Activated CD8-positive, alpha-beta memory T cell treated with anti-CD3 and anti-CD28 coated beads for 1 hour (primary cell): ENCODE results near the gene DAB1.

Experiments used
- DNase-seq, 2 donors: peaks; one replicate each; pipeline ENCODE4 v3.0.0-alpha.2; 2020; ENCODE audit warnings: low read depth in 1 of 2; ENCODE audit errors: extremely low read depth in 1 of 2

DAB1 gene

DNA sequence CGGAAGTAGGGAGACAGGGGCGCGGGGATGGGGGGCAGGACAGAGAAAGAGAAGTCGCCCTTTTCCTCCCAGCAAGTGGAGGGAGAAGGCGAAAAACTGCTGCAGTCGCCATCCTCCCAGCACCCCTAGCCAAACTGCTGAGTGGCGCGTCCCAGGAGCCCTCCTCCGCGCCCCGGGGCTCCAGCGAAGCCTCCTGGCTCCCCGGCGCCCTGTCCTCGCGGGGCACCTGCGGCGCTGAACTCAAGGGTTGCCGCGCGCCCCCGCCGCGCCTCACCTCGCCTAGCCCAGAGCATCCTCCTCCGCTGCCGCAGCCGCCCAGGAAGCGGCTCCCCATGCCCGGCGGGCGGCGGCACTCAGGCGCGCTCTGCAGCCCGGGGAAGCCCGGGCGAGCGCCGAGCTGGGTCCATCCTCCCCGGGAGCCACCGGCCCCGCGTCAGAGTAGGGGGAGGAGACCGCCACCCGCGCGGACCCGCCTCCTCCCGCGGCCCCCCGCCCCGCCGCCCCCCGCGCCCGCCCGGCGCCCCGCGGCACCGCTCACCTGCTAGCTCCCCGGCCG is at the start of gene DAB1:
Gene DAB1 (minus strand): TSS at position 405 of the 556 bp plus-strand sequence. CDS start 133,030 bp downstream, outside the sequence.
- DNase-seq: no peak

- DNase-seq: no peak
These were observed 49.6 kb upstream of the DAB1 start for GRCh38 chr1:57473448-57473847.

GRCh38 chr1:57471995-57472394 is 48.1 kb upstream of the DAB1 start:
- DNase-seq: no peak

- no peak for DNase-seq
These were observed 46.2 kb upstream of the DAB1 start for GRCh38 chr1:57470036-57470435.

- DNase-seq: no peak
These were observed 45.0 kb upstream of the DAB1 start for GRCh38 chr1:57468641-57469523.

GRCh38 chr1:57467830-57468229 is 44.0 kb upstream of the DAB1 start:
- no peak for DNase-seq

GRCh38 chr1:57464756-57465155 is 40.9 kb upstream of the DAB1 start:
- DNase-seq: no peak

- no peak for DNase-seq
These were observed 39.5 kb upstream of the DAB1 start for GRCh38 chr1:57463343-57463742.

- no peak for DNase-seq
These were observed 37.5 kb upstream of the DAB1 start for GRCh38 chr1:57461405-57461804.

DNA sequence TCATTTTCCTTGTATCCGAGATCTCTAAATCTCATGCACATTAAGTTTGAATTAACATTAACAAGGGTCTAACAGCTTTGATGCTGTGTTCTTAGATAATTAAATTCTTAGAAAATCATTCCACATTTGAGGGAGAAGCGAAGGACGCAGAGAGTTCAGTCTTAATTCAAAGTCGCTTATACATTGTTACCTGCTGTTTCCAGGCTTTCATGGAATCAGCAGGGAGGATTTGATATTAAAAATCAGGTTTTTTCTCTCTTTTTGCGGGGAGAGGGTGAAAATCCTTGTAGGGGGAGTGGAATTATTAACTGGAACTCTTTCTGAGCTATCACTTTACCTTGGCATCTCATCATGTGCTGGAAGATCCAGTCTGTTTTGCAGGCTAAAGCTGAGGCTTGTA is 27.7 kb upstream of the DAB1 start:
- no peak for DNase-seq

GRCh38 chr1:57450981-57451380 is 27.1 kb upstream of the DAB1 start:
- DNase-seq: no peak

DNA sequence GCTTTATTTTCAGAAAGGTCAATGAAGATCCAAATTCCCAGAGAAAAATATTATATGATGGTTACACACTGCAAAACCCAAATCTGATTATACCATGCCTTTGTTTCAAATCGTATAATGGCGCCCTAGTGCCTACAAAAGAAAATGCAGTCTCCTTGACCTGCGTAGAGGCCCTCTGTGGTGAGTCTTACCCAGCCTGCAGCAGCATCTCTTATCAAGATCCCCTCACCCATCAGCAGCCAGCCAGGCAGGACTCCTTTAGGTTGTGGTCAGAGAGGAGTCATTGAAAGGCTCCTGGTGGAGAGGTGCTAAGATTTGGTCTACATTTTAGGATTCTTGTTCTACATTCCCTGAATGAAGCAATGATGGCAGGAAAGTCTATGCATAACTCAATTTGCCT is 23.7 kb upstream of the DAB1 start:
- no peak for DNase-seq

- DNase-seq: no peak
These were observed 19.1 kb upstream of the DAB1 start for GRCh38 chr1:57443004-57443403.

GRCh38 chr1:57440096-57440495 is 16.2 kb upstream of the DAB1 start:
- no peak for DNase-seq

DNA sequence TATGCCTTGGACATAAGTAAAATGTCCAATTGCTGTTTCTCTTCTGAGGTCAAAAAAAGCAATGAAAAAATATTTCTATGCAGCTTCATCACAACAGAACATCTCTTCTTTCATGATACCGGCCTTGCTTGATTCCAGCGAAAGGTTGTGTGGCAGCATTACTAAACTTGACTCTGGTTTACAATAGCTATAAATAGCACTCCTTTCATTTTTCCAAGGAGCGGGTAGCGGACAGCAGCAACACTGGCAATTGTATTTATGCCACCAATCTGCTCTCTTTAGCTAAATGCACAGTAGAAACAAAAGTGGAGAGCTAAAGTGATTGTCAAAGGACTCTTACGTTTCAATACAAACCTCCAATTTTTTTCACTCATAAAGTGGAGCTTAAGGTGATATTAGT is 7.5 kb upstream of the DAB1 start:
- DNase-seq: no peak

DNA sequence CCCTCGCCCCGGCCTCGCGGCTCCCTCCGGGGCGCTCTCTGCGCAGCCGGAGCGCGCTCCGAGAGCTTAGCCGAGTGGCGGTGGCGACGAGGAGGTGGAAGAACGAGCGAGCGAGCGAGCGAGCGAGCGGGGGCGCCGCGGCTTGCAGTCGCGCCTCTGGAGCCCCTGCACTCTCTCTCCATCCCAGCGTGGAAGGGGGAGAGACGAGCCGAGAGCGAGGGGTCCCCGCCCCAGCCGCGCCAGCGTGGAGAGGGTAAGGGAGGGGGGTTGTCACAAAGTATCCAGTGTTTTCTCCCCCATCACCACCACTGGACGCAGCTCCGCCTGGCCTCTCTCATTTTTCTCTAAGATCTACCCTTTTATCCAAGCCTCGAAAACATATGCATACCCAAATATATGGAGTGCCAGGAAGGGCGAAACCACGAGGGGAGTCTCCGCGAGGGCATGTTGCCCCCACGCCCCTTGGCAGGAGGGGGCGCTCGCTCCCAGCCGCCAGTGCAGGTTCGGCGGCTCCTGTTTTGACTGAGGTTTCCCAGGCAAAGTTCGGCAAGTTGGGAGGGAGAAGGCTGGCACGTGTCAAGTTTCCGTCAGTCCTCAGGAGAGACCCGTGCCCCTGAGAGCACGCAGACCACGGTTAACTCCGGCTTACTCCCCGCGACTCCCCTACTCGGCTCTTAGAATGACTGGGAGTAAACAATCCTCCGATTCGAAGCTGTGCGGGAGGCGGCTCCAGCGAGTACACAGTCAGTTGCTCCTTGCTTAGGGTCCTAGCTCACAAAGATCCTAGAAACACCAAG is 569 bp upstream of the DAB1 start:
- DNase-seq: no peak

- no peak for DNase-seq
These were observed 665 bp downstream of the DAB1 start for GRCh38 chr1:57423135-57423655.

- DNase-seq: no peak
These were observed 1.4 kb downstream of the DAB1 start for GRCh38 chr1:57422271-57423134.

GRCh38 chr1:57421806-57422205 is 2.1 kb downstream of the DAB1 start:
- no peak for DNase-seq

DNA sequence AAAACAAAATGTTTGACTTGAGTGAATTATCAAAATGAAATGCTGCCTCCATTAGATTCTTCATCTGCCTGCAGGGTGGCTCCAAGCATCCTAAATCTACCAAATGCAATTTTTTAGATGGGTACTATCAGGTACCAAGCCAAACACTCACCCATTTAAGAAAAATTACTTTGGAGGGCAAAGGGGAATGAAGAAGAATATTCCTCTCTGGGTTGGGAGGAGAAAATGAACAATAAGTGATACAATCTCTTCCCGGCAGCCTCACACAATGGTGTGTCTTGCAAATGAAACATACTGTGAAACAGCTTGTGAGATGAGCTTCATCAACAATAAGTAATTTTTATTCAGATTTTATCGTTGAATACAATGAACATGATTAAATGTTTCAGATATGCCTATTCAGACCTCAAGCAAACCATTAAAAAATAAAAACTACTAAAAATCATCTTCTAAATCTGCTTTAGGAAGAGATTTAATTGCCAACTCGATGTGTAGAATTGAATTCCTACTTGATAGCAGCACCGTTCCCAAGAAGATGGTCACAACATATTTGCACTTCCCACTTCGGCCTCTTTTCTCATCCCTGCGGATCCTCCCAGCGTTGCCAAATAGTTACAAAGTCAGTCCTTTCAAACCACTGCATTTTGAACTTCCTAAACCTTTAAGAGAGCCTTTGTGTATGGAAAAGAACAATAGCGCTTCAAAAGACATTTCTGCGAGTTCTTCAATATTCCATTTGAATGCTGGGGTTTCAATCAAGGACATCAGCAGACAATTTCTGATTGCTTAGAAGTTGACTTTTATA is 2.7 kb downstream of the DAB1 start:
- DNase-seq: no peak
